RKO (cell line): ENCODE measurements around the gene DOK7.

Experiments used
- DNase-seq: peaks from one replicate; pipeline ENCODE4 v3.0.0-alpha.2; 2016; ENCODE audit warnings: low spot score

The DOK7 gene

GRCh38 chr4:3463556-3464348 lies 646 bp downstream of the DOK7 start:
- no peak for DNase-seq

- no peak for DNase-seq
These were observed 1.3 kb downstream of the DOK7 start for GRCh38 chr4:3464349-3464905.

- no peak for DNase-seq
These were observed 2.0 kb downstream of the DOK7 start for GRCh38 chr4:3464911-3465697.

GRCh38 chr4:3465698-3466671 lies 2.9 kb downstream of the DOK7 start:
- no peak for DNase-seq

- DNase-seq: no peak
These were observed 3.8 kb downstream of the DOK7 start for GRCh38 chr4:3466691-3467600.

- no peak for DNase-seq
These were observed 4.5 kb downstream of the DOK7 start for GRCh38 chr4:3467601-3468031.

GRCh38 chr4:3468154-3468553 lies 5.0 kb downstream of the DOK7 start:
- no peak for DNase-seq

GRCh38 chr4:3468804-3469203 lies 5.7 kb downstream of the DOK7 start:
- no peak for DNase-seq

- DNase-seq: no peak
These were observed 6.5 kb downstream of the DOK7 start for GRCh38 chr4:3469386-3470243.

- DNase-seq: no peak
These were observed 7.4 kb downstream of the DOK7 start for GRCh38 chr4:3470244-3471097.

GRCh38 chr4:3471098-3471760 lies 8.1 kb downstream of the DOK7 start:
- DNase-seq: no peak

GRCh38 chr4:3471886-3472285 lies 8.8 kb downstream of the DOK7 start:
- DNase-seq: no peak

GRCh38 chr4:3472411-3473141 lies 9.5 kb downstream of the DOK7 start:
- no peak for DNase-seq

GRCh38 chr4:3473181-3473950 lies 10.3 kb downstream of the DOK7 start:
- DNase-seq: no peak

- no peak for DNase-seq
These were observed 11.1 kb downstream of the DOK7 start for GRCh38 chr4:3473996-3474765.
